ENCODE results near the gene WRAP53.

Gene WRAP53

DNA sequence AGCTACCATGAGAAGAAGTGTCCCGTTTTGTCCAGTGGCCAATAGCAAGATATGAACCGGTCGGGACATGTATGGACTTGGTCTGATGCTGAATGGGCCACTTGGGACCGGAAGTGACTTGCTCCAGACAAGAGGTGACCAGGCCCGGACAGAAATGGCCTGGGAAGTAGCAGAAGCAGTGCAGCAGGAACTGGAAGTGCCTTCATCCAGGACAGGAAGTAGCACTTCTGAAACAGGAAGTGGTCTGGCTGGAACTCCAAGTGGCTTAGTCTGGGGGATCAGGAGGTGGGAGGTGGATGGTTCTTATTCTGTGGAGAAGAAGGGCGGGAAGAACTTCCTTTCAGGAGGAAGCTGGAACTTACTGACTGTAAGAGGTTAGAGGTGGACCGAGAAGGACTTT, 22.0 kb downstream of the WRAP53 start:
- DNase-seq: no peak

GRCh38 chr17:7711051-7711755, 22.9 kb downstream of the WRAP53 start:
- DNase-seq: no peak

DNA sequence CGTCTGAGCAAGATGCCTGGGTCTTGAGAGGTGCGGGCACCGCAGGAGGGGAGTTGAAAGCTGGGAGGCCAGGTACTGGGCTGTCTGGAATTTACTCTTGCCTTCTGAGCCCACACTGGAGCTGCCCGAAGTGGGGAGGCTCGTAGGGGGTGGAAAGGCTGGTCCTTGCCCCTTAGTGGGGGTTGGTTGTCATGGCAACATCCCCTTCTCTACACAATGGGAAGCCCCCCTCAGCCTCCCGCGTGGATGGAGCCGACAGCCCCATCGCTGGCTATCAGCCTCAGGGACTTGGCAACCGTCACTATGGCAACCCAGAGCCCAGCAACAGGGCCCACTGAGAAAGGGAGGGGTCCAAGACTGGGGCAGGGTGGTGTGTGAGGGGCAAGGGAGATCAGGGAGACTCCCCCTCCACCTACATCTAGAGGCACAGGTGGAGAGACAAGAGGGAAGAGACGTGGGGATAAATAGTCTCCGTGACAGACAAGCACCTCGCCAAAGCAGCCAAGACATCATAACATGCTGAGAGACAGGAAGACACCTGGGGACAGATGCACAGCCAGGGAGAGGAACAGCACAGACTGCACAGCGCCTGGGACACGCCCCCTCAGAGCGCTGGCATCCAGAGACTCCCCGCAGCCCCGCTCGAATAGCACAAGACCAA, 24.0 kb downstream of the WRAP53 start:
- no peak for DNase-seq

- DNase-seq: no peak
Observed at GRCh38 chr17:7713782-7714181, 25.5 kb downstream of the WRAP53 start.

DNA sequence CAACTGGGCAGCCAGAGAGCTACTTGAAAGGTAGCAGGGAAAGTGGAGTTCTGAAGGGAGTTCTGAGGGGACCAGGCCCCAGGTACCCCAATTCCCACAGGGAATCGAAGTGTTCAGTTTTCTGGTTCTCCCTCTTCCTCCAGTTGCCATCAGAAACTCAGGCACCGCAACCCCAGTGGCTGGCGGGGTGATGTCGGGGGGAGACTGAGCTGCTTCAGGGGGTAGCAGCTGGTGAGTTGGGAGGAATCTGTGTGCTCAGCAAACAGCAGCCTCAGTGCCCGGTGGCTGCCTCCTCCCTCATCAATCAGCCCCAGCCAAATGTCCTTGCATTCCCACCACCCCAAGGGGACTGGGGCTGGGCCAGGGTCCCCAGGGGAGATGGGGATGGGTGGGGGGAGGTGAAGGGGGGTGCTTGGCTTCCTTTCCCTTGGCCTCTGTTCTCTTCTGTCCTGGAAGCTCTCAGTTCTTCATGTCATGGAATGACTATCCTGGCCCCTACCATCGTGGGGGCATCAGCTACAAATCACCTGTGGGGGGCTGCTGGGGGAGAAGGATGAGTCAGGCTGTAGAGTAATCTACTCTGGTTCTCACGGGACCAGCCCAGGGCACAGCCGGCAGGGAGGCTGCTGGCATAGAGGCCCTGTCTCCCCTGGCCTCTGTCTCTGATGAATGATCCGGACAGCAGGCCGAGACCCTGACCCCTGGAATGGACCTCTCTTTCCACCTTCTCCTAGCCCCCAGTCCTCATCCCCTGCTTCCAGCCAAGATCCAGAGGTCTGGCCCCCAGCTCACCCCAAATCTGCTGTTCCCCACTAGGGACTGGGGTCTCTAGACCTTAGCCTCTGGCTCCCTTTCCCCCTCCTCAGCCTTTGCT, 26.7 kb downstream of the WRAP53 start:
- DNase-seq: no peak

GRCh38 chr17:7715936-7716886, 27.9 kb downstream of the WRAP53 start:
- DNase-seq: no peak

DNA sequence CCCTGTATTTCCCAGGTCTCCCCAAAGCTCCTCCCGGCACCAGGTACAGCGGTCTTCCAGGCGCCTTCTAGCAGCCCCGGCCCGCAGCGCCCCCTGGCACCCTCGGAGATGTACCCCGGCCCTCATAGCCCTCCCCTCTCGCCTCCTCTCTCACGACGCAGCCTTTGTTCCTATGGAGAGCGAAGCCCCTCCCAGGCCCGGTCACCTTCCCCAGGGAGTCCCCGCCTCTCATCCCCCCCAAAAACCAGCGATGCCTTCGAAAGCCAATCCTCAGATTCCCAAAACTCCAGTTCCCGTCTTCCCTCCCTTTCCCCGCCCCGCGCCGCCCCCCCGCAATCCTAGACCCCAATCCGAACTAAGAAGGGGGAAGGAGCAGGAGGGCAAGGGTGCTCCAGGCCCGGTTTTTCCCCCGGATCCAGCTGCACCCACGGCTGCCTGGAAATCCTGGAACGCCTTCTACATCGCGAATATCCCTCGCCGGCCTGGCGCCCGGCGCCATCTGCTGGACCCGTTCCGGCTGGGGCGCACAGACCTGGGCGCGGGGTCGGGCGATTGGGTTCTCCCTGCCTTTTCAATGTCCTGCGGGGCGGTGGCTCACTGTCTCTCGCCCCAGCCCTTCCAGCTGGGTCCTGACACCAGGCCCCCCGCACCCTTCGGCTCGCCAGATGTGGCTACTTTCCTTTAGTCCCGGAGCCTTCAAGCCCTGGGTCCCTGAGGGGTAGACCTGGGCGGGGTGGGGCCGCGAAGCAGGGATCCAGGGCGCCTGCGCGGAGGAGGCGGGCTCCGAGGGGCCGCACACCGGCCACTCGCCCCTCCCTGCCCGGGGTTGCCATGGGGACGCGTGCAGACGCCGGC, 28.9 kb downstream of the WRAP53 start, which contains the start of gene DNAH2:
TSS of gene DNAH2 (plus strand) at position 844 of the 855 bp plus-strand sequence. CDS start 1,991 bp downstream, outside the sequence.
- DNase-seq: peak; percentile 90

DNA sequence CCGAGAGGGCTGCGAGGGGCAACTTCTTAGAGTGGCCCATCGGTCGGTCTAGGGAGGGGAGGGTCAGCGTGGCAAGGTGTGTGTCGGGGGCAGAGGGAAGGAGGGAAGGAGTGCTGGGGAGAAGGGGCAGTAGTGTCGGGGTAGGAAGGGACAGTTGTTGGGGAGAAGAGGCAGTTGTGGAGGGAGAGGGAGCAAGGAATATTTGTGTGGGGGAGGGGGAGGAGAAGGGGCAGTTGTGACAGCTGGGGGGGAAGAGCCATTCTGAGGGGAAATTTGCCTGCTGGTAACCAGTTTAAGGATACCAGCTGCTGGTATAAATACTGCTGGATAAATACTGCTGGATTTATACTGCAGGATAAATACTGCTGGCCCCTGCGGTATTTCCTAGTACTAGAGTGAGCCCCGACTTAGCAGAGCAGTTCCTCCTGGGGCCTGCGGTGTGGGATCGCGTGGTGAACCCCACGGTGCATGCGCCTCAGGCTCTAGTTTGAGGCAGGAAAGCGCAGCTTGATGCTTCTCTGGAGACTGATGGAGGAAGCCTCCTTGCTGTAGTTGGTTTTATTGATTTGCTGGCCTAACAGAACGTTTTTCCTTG, 29.6 kb downstream of the WRAP53 start:
- DNase-seq: no peak

DNA sequence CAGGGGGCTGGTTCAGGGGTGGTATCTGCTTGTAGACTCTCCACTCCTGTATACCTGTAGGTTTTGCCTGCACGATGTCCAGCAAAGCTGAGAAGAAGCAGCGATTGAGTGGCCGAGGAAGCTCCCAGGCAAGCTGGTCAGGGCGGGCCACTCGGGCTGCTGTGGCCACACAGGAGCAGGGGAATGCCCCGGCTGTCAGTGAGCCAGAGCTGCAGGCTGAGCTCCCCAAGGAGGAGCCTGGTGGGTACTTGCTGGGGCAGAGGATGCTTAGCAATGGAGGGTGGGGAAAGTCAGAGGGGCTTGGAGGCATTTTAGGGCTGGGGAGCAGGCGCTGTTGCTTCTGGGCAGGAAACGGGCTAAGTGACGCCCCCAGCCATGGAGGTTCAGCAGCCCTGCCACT, 31.4 kb downstream of the WRAP53 start:
- no peak for DNase-seq

DNA sequence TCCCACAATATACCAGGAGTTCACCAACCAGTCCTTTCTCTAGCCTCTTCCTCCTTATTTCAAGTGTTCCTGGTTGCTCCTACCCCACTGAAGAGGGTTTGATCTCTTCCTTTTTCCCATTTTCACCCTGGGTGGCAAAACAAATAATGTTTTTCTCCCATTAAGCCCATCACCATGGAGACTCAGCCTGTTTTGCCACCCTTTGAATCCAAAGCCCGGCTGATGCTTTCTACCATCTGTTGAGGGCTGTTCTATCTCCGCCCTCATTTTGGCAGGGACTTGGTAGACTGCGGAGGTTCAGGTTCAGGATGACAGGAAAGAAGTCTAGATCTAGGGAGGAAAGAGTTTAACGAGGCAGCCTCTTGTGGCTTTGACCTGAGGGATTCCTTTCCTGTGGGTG, 31.8 kb downstream of the WRAP53 start:
- DNase-seq: no peak

GRCh38 chr17:7721612-7722011, 33.3 kb downstream of the WRAP53 start:
- DNase-seq: no peak

GRCh38 chr17:7727886-7728285, 39.6 kb downstream of the WRAP53 start:
- DNase-seq: no peak

DNA sequence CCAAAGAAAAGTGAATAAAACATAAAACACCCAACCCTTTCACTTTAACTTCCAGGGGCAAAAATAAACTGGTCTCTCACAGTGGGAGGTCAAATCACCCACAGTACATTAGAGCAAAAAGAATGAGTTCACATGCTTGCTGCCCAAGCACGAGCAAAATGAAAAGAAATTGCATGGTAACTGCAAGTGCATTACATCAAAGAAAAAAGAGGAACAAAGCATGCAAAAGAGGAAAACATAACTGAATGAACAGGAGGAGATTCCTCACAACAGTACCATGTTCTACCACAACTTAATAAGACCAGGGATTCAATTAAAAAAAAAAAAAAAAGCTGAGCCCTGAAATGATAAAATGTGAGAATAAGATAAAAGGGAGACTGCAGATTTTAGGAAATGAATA, 41.5 kb downstream of the WRAP53 start:
- DNase-seq: no peak

- no peak for DNase-seq
Observed at GRCh38 chr17:7732981-7733539, 44.8 kb downstream of the WRAP53 start.

DNA sequence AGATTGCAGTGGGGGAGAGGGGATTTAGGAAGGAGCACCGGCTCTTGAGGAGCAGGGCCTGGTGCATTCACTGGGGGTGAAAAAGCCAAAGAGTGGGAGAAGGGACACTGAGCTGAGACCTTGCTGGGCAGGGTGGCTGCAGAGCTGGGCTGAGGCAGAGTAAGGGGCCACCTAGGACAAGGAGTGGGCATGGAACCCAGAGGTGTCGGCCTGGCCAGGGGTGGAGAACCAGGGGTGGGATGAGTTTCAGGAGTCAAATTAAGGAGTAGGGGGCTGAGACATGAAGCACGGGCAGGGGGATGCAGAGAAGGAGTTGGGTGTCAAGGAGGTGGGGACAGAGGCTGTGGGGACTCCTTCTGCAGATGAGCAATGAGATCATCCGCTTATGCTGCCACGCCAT, 49.3 kb downstream of the WRAP53 start:
- no peak for DNase-seq

DNA sequence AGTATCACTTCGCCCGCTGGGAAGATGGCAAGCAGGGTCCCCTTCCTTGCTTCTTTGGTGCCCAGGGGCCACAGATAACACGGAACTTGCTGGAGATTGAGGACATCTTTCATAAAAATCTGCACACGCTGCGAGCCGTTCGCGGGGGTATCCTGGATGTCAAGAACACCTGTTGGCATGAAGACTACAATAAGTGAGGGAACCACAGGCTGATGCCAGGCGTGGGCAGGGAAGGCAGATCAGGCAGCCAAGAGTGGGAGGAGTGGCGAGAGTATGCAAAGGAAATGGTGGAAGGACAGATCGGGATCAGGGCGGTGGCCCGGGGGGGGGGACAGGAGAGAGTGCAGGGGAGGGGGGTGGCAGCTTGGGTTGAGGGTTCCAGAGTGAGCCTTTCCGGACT, 51.5 kb downstream of the WRAP53 start:
- no peak for DNase-seq

- DNase-seq: no peak
Observed at GRCh38 chr17:7740481-7741001, 52.3 kb downstream of the WRAP53 start.

- no peak for DNase-seq
Observed at GRCh38 chr17:7742729-7743128, 54.5 kb downstream of the WRAP53 start.

DNA sequence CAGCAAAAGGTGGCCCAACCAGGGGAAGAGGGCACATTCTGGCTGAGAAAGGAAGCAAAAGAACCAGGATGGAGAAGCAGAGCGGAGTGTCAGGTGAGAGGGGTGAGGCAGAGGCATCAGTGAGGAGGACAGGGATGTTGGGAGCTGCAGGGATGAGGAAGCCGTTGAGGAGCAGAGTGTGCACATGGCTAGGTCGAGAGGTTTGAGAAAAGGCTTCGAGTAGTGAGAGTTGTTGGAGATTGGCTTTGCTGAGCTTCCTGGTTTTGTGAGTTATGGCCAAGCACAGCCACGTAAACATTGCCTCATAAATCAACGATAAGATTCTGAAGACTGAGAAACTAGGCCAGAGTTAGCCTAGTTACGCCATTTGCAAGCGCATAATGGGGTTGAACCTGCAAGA, 56.1 kb downstream of the WRAP53 start:
- DNase-seq: no peak

GRCh38 chr17:7745748-7746470, 57.6 kb downstream of the WRAP53 start:
- no peak for DNase-seq

Measured in right forelimb (tissue), 1 donor.